Raji (cell line): ENCODE data around the gene LMNTD1.

ENCODE experiments used
- POLR2A ChIP-seq: IDR thresholded peaks from 2 replicates; pipeline ENCODE4 v1.6.1; 2011; ENCODE audit warnings: low read depth, low read length, control low read depth; ENCODE audit not compliant: insufficient read depth

The LMNTD1 gene

DNA sequence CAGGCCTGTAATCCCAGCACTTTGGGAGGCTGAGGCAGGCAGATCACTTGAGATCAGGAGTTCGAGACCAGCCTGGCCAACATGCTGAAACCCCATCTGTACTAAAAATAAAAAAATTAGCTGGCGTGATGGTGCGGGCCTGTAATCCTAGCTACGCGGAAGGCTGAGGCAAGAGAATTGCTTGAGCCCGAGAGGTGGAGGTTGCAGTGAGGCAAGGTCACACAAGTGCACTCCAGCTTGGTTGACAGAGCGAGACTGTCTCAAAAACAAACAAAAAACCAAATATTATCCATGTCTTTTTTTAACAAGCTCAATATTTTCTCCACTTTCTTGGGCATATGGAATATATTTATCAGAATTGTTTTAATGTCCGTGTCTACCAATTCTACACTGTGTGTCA lies 89.6 kb downstream of the LMNTD1 start:
- TF ChIP-seq POLR2A: no peak

DNA sequence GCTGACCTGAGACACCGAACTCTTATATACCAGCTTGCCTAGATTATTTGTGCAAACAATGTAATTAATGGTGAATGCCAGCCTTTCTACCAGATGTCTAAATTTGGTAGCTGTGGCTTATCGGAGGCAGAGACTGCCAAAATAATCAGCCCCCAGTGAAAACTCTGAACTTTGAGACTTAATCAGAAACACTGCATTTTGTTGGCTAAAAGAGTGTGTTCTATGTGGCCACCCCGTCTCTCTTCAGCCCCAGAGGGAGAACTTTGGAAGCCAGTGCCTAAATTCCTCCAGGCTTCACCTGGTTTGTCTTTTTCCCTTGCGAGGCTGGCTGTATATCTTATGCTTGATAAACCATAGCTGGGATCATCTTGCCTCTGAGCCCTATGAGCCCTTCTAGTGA lies 90.1 kb downstream of the LMNTD1 start:
- no peak for TF ChIP-seq POLR2A

DNA sequence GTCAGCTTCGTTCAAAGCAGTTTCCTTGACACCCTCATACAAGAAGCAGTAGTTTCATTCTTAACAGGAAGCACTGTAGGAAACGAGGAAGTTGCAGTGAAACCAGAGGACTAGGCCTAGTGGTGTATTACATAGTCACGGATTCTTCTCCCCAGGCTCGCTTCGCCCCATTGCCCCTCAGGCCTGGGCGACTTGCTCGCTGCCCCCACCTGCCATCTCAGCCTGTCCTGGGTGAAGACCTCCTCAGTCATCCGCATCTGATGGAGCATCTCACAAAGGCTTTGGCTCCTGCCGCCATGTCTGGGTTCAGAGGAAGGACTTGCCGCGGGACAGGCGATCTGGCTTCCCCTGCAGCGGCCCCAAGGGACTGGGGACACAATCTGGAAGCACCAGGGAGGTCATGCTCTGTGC lies 93.5 kb downstream of the LMNTD1 start:
- no peak for TF ChIP-seq POLR2A

DNA sequence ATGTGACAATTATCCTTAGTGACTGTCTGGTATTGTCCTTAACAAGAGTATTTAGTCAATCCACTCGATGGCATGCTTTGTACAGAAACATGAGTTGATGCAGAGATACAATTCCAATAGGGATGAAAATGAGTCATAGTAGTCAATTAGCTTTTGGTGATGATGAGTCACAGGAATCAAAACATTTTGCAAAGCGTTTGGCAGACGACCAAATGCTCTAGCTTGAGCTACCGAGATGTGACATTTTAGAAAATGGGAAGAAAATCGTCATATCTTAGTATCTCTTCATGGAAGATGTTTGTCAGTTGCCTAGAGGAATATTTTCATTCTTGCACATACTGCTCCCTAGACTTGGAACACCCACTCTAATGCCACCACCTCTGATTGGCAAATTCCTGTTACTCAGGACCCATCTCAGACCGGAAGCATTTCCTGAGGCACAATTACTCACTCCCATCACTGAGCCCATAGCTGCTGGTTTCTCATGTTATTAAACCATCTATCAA lies 95.0 kb downstream of the LMNTD1 start:
- no peak for TF ChIP-seq POLR2A

DNA sequence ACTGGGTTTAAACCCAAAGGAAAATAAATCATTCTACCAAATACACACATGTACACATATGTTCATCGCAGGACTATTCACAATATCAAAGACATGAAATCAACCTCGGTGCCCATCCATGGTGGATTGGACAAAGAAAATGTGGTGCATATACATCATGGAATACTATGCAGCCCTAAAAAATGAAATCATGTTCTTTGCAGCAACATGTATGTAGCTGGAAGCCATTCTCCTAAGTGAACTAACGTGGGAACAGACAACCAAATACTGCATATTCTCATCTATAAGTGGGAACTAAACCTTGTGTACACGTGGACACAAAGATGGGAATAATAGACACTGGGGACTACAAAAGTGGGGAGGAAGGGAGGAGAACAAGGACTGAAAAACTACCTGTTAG lies 96.6 kb downstream of the LMNTD1 start:
- TF ChIP-seq POLR2A: no peak

DNA sequence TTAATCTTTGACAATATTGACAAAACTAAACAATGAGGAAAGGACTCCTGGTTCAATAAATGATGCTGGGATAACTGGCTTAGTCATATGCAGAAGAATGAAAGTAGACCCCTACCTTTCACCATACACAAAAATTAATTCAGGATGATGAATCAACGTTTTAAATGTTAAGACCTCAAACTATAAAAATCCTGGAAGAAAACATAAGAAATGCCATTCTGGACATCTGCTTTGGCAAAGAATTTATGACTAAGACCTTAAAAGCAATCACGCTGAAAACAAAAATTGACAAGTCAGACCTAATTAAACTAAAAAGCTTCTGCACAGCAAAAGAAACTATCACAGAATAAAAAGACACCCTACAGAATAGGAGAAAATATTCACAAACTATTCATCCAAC lies 97.4 kb downstream of the LMNTD1 start:
- TF ChIP-seq POLR2A: no peak

DNA sequence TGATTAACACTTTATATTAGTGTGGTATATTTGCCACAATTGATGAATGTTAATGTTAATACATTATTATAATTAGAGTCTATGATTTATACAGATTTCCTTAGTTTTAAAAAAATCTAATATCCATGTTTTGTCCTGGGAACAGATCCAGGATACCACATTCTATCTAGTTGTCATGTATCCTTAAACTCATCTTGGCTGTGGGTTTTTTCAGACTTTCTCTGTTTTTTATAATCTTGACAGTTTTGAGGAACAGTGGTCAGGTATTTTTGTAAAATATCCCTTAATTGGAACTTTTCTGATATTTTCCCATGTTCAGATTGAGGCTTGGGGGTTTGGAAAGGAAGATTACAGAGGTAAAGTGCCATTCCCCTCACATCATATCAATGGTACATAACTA lies 104.1 kb downstream of the LMNTD1 start:
- TF ChIP-seq POLR2A: no peak

DNA sequence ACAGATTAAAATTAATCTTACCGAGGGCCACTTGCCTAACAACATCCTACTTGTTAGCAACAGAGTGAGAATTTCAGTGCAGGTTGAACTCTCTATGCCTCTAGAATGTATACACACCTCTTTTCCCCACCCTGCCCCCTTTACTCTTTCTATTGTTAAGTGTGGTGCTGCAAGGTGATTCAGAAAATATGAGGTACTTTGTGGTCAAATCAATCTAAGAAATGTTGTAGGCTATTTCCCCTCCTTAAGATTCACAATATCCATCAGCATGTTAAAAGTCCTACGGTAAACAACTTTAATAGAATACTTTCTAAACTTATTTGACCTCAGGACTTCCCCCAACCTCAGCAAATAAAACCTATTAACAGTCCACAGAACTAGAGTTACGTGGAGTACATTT lies 106.0 kb downstream of the LMNTD1 start:
- no peak for TF ChIP-seq POLR2A

DNA sequence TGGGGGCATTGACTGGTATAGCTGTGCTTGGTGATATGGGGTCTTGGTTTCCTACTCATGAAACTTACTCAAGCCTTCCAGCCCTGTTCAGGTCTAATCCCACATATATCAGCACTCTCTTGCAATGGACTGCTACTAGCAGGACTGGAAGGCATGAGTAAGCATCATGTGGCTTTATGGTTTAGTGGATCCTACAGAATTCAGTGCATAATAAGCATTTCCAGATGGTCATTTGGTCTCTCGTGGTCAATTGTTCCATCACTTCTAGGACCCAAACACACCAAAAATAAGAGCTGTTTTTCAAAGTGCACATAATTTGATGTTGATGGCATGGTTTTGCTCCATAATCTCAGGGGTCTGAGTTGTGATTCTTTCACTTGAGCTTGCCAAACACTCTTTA lies 114.4 kb downstream of the LMNTD1 start:
- no peak for TF ChIP-seq POLR2A

DNA sequence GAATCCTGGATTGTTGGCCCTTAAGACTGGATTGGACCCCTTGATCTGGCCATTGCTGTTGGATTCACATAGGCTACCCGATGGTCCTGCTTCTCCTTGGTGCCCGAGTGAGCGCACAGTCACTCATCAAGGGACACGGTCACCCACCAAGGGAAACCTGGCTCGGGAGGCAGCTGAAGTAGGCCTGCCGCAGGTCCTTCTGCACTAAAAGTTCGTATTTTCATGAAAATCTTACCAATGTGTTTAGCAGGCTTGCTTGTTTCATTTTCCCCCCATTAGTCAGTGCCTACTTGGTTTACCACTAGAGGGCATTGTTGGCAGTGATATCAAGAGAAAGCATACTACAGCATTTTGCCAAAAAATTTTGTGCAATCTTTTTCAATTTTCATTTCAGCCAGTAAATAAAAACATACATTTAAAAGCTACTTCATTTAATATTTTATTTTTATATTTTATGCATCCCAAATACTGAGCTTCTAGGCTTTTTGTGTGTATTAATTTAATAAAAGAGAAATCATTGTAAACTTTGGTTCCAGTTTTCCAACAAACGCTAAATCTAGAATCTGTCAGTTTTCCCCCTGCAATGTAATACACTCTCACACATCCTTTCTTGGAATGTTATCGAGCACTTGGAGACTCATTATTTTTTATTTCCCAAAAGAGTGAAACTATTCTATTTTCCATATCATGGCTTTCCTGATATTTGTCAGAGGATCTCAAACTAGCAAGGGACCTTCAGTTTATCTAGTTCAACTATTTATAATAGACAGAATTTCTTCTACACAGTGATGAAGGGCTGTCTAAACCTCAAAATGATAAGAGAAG lies 116.7 kb downstream of the LMNTD1 start:
- no peak for TF ChIP-seq POLR2A

DNA sequence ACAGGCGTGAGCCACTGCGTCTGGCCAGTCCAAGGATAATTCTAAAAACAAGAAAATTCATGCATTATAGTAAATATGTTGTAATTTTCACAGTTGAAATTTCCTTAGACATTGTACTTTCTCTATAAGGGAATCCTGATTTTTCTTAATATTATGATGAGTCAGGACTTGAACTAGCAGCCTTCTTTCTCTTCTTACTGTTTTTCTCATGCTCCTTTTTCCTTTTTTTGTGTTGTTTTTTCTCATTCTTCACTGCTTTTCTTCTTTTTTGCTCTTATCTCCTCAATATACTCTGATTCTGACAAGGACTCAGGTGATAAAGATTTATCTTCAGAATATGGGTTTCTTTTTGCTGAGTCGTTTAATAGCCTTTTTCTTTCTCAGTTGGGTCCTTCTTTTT lies 117.7 kb downstream of the LMNTD1 start:
- TF ChIP-seq POLR2A: no peak

DNA sequence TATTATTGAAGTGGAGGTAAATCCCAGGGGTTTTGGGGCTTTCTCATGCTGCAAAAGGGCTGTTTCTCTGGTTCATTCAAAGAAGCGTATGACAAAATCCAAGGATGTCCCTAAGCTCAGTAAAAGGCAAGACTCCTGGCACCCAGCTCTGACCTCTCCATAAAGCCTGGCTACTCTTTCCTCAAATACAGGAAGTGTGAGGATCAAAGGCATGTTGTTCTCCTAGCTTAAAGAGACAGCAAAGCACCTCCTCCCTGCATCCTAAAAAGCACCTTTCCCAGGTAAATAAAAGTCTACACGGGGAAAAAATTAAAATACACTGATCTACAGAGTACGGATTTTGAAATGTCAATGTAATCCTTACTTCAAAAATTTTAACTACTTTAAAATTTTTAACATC lies 118.6 kb downstream of the LMNTD1 start:
- no peak for TF ChIP-seq POLR2A

DNA sequence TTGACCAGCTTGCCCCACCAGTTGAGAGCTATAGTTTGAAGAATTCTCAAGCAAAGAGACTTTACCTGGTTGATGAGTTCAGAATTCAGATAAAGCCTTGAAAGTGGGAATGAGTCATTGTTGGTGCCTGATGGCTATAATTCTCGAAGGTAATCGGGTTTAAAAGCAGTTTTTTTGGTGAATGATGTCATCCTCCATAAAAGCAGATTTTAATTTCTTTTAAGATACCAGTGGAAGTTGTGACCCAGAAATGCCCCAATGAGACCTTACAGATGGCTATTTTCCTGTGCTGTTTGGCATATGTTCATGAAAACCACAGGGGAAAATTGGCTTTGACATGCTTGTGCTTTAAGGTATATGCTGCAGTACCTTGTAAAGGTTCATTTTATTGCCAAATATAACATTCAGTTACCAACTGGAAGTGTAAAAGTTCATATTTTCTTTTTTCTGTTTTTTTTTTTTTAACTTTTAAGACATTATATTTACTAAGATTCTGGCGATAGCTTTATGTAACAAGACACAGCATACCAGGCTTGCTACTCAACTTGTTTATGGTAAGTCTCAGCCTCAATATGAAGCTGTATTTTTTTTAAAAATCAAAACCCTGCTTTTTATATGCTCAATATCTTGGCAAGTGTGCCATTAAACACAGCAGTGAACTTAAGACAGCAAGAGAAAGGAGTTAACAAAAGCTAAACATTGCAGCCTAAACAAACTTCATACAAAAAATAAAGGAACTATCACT lies 119.3 kb downstream of the LMNTD1 start:
- no peak for TF ChIP-seq POLR2A

DNA sequence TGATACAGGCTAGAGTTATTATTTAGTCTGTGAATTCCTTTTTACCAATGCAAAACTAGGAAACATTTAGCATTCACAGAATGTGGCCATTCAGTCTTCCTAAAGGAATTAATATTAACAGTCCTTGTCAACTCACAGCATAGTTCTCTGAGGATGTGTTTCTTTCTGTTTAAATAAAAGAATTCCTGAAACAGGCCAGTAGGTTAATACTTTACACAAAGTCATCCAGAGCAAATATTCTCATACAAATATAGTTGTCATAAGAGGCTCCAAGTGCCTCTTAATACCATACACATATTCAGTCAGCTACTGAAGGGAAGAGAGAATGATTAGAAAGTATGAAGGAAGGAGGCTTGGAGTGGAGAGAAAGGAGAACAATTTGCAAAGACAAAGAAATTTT lies 120.1 kb downstream of the LMNTD1 start:
- TF ChIP-seq POLR2A: no peak

DNA sequence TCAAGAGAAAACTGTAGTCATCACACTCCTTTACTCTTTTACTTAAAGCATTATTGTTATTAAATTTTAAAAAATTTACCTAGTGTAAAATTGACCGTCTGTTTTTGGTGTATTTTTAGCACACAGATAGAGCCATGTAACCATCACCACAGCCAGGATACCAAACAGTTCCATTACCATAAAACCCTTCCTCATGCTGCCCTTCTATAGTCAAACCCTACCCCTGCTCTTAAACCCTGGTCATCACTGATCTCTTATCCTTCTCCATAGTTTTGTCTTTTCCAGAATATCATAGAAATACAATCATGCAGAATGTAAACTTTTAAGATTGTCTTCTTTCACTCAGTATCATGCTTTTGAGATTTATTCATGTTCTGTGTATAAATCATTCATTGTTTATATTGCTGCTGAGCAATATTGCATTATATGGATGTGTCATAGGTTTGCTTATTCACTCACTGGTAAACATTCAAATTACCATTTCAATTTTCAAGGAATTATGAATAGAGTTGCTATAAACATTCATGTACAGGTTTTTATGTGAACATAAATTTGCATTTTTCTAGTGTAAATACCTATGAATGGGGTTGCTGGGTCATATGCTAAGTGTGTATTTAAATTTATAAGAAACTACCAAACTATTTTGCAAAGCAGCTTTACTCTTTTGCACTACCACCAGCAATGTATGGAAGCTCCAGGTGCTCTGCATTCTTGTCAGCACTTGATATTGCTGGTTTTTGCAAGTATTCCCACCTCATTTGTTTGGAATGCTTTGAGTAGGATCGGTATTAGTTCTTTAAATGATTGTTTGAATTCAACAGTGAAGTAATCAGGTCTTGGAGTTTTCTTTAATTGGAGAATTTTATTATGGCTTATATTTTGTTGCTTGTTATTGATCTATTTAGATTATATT lies 125.5 kb downstream of the LMNTD1 start:
- no peak for TF ChIP-seq POLR2A
